CD4-positive, alpha-beta T cell treated with Interleukin-17A for 4 hours (primary cell): ENCODE results near the gene KSR2.
"Not testable (repeated sequence)": the region's sequence is repeated elsewhere in the genome, so short reads cannot be mapped to it uniquely, and the experiment has no call there.

Source experiments
- DNase-seq: peaks from one replicate; pipeline ENCODE4 v3.0.0-alpha.2; 2020; ENCODE audit warnings: mixed read lengths

KSR2 gene

DNA sequence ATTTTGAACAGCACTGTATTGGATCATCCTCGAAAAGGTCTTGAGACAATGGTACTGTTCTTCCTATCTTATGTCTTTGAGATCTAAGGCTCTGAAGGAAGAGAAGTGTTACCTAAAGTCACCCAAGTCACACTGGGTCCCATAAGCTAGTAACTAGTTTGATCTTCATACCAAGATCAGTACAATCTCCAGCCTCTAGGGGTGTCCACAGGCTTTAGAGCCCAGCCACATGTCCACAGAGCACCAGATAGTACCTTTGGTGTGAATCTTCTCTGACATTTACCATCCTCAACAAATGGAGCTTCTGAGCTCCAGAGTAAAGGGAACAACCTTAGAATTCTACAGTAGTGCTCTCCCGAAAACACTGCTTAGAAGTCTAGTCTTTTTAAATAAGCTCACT, 78.7 kb downstream of the KSR2 start:
- no peak for DNase-seq

DNA sequence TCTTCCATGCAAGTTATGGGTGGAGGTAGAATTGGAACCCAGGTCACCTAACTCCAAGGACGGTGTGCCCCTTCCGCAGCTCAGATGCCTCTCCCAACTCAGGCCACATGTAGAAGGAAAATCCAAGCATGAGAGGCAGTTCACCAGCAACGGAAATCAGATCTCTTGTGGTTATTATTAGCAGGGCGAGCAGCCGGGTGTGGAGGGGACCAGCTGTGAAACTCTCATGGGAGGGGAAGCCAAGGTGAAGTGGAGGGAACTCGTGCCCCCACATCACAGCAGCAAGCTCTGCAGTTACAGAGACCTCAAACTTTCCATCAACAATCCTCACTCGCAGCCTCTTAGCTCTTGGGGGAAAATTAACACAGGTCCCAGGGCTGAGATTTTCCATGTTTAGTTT, 79.7 kb downstream of the KSR2 start:
- no peak for DNase-seq

DNA sequence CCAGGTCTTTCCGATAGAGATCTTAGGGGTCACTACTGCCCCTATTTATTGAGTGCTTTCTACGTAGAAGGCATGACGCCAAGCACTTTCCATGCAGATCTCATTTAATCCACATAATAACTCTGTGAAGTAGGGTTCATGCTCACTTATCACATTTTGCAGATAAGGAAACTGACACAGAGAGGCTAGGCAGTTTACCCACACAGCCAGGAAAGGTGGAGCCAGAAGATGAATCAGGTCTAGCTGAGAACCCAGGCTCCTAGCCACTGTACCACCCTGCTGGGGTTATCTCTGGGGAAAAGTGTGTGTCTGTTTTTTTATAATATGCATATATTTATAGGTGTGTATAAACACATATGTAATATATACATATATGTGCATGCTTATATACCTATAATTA, 83.6 kb downstream of the KSR2 start:
- no peak for DNase-seq

DNA sequence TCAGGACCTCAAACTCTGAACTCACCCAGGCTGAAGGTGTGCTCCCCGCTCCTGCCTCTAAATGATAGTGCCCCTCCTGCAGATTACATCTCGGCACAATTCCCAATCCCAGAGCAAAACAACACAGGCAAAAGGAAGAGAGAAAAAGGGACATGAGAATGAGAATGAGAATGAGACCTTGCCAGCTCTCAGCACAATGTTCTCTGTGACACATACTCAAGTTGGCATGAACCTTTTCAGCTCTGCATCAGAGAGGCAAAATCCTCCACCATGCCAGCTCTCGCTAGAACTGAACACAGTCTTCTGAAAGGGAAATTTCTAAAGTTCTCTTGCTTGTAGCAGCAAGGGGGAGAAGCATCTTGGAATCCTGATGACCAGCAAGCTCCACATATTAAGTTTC, 84.6 kb downstream of the KSR2 start:
- DNase-seq: no peak

DNA sequence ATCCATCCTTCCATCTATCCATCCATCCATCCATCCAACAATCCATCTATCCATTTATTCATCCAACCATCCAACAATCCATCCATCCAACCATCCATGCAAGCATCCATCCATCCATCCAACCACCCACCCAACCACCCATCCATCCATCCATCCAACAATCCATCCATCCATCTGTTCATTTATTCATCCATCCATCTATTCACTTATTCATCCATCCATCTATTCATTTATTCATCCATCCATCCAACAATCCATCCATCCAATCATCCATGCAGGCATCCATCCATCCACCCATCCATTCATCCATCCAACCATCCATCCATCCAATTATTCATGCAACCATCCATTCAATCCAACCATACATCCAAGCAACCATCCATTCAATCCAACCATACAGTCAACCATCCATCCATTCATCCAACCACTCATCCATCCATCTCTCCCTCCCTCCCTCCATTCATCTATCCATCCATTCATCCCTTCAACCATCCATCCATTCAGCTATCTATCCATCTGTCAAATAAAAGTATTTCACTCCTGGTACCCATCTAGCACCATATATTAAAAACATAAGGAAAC, 86.1 kb downstream of the KSR2 start:
- no peak for DNase-seq

DNA sequence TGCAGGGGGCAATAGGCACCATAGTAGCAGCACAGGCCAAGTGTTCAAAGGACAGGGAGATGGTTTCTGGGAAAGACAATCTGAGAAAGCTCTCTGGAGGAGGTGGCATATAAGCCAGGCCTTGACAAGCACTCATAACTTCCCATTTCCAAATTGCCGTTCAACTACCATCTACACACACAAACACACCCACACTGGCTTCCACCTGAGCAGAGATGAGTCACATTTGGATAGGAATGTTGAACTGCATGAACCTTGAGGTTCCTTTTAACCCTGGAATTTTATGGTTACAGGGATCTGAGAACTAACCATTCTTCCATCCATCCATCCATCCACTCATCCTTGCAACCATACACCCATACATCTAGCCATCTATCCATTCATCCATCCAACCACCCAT, 86.6 kb downstream of the KSR2 start:
- no peak for DNase-seq

DNA sequence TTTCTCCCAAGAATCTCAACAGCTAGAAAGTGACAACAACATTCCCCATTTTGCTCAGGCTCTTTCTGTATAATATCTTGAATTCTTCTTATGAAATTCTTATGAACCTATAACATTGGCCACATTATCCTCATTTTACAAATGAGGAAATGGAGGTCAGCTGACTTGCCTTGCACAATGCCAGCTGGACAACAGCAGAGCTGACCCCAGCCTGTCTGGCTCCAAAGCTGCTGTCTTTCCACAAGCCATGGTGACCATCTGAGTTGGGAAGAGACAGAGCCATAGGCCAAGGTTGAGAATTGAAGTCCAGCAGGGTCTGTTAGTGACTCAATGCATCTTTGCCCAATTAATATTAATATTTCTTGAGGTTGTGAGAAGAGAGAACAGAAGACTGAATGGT, 87.3 kb downstream of the KSR2 start:
- no peak for DNase-seq

DNA sequence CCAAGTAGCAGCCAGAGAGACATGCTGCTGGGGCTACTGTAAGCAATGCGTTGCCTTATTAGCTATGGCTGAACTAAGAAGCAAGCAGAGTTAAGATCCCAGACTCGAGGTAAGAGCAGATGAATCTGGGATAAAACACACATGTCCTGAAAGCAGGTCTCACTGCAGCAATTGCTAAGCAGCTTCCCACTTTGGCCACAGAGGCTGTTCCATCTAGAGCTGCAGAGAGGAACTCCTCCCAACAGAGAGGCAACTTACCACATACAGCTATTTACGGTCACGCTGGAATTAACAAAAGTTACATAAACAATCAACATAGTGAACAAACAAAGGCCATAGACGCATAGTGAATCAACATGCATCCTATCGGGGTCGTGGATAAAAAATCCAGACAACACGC, 90.2 kb downstream of the KSR2 start:
- no peak for DNase-seq

DNA sequence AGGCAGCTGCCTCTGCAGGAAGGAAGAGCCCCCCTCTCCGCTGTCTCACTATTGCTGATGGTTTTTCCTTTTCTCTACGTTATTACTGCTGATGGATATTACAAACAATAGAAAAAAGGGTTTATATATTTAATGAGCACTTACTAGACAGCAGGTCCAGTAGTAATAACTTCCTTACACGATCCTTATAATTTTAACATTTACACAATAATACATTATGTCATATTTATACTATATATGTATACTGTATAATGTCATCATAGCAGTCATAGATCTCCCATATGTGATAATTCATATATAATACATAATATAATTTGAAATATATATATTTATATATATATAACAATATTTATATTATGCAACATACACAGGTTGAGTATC, 92.4 kb downstream of the KSR2 start:
- no peak for DNase-seq

DNA sequence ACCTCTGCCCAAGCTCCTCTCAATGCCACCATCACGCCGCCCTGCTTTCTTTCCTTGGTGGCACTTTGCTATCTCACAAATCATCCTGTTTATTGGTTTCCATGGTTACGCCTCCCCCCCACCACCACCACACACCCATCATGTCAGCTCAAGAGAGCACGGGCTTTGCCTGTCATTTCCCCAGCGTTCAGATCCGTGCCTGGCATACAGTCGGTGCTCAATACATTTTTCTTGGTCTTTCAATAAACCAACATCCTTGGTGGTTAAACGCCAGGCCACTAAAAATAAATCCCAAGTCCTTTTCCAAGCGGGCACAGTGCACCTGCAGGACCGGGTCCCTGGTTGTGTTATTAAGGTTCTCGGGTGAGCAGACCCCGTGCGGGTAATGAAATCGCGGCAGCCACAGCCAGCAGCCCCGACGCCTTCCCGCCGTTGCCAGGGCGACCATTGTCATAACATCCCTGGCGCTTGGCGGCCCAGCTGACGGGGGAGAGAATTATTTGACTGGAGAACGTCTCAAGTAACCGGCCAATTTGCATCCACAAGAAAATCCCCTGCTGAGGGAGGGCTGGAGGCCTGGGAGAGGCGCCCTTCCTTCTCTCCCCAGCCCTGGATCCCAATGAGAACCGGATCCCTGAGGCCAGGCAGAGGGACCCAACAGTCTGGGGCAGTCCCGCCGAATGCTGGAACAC, 92.9 kb downstream of the KSR2 start:
- DNase-seq: peak; percentile 34

DNA sequence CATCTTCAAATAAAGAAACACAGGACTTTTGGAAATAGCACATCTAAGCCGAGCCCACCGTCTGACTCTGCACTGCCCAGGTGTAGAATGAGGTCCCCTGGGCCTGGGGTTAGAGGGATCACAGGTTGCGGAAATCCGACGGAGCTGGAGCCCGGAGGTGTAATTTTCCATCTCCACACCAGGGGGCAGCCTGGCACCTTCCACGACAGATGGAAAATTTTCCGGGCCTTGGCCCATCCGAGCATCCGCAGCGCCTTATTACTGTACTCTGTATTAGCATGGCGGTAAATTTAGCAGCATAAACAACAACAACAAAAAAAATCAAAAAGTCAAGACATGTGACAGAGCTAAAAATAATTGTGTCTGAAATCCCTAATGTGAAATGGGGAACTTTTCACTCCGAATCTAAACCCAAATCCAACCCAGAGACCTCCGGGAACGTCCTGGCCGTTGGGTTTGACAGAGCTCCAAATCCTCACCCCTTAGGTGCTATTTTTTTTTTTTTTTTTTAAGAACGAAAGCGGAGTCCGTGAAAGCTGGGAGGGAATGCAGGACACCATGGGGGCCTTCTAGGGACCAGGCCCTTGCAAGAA, 93.9 kb downstream of the KSR2 start:
- DNase-seq: peak; percentile 66

DNA sequence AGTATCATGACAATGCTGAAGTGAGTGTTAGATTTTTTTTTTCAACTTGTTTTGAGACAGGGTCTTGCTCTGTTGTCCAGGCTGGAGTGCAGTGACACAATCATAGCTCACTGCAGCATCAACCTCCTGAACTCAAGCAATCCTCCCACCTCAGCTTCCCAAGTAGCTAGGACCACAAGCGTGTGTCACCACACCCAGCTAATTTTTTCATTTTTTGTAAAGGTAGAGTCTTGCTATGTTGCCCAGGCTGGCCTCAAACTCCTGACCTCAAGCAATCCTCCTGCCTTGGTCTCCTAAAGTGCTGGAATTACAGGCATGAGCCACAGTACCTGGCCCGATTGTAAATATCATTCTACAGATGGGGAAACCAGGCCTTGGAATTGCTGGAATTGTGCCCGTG, 94.6 kb downstream of the KSR2 start:
- not testable (repeated sequence) for DNase-seq

DNA sequence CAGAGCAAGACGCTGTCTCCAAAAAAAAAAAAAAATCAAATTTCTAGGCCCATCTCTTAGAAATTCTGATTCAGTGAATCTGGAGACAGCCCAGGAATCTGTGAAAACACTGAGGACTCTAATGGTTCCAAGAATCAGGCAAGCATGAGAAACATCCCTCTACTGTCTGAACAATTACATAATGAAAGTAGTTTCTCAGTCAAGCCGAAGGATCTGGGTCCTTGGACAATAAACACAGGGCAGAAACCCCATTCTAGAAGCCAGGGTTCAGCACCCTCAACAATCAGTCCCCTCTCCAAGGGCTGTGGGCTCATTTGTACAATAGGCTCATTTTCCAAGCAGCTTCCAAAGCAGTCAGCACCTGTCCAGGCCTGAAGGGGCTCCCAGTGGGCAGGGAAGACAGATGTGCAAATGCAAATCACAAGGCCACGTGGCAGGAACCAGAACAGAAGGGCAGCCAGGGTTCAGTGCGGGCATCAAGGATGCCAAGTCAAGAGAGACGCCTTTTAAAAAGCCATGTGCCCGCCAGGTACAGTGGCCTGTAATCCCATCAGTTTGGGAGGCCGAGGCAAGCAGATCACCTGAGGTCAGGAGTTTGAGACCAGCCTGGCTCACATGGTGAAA, 96.1 kb downstream of the KSR2 start:
- DNase-seq: no peak

DNA sequence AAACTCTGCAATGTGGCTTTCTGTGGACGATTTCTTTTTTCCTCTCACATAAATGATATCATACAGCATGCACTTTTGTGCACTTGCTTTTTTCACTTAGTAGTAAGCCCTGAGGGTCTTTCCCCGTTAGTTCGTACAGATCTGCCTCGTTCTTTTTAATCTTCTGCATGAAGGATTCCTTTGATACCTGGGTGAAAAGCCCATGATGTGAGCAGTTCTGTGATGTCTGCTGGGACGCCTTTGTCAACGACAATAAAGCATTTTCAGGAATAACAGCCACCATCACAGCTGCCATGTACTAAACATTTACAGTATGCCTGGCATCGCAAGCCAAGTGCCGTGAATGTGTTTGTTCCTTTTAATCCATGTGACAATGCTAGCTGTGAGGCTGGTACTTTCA, 99.2 kb downstream of the KSR2 start:
- DNase-seq: no peak

DNA sequence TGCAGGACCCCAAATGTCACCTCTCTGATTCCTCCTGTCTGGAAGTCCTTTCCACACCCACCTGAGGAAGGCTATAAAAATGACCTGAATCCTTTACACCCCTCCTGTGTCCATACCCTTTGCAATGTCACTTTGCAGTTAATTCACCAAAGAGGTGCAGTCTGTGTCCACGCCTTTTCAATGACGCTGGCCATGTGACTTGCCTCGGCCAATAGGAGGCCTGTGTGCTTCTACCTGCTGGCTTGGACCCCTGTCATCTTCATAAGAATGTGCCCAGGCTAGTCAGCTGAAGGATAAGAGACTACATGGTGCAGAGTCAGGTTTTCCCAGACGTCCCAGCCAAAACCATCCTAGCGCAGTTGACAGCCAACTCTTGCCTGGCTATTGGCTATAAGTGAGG, 101.4 kb downstream of the KSR2 start:
- no peak for DNase-seq

DNA sequence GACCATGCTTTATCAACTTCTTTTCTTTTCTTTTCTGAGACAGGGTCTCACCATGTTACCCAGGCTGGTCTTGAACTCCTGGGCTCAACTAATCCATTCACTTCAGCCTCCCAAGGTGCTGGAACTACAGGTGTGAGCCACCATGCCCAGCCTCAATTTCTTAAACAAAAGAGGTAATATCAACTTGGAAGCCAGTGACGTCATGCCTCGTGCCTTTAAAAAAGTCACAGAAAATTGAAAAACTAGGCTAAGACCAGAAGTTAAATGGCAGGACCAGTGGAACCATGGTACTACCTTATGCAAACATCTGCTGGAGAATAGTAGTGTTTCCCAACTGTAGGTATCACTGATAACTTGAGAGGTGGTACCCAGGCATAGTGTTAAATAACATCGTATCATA, 103.3 kb downstream of the KSR2 start:
- DNase-seq: no peak

DNA sequence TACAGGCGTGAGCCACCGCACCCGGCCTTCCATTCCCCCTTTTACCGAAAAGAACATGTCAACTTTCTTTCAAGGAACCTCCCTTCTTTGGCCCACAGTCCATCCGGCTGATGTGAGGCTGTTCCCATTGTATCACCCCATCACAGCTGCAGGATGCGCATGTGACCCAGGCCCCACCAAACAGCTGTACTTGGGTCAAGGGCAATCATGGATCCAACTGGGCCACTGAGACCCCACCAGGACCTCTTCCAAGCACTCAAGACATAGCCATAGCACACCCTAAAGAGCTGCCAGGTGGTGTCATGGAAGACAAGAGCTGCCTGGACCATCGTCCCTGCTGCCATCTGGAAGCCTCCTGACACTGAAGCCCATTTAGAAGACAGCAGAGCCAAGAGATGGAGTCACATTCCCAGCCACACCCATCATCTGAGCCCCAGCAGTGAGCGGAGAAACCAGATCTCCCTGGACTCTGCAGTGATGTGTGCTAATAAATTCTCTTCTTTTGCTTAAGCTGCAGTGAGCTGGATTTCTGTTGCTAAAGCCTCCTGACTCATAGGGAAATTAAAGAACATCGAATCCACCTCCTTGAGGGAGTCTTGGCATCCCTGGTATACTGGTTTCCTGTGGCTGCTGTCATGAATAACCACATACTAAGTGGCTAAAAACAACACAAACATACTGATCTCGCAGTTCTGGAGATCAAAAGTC, 105.6 kb downstream of the KSR2 start:
- no peak for DNase-seq

DNA sequence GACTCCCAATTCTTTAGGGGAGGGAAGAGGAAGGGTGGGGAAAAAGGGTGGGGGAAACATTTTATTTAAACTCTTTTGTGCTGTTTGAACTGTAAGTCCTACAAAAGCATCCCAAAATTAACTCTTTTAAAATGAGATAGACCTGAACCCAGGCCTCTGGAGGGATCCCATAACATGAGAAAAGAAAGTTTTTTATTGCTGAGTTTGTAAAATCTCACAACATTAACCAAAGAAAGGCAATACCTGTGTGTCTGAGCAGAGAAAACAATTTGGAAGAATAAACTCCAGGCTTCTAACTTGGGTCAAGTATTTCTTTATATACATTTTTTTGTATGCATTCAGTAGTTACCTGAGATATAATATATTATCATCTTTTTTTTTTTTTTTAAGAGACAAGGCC, 107.1 kb downstream of the KSR2 start:
- DNase-seq: no peak

DNA sequence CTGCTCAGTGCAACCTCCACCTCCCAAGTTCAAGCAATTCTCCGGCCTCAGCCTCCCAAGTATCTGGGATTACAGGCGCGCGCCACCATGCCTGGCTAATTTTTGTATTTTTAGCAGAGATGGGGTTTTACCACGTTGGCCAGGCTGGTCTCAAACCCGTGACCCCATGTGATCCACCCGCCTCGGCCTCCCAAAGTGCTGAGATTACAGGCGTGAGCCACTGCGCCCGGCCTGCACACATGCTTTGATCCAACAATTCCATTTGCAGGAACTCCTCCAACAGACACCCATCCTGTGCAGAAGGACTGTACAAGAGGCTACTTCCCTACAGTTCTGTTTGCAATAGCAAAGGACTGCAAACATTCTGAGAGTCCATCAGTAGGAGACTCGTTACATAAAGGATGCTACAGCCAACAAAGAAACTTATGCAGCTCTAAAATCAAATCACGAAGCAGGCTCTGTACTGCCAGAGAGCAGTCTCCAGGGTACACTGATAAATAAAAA, 108.0 kb downstream of the KSR2 start:
- not testable (repeated sequence) for DNase-seq

DNA sequence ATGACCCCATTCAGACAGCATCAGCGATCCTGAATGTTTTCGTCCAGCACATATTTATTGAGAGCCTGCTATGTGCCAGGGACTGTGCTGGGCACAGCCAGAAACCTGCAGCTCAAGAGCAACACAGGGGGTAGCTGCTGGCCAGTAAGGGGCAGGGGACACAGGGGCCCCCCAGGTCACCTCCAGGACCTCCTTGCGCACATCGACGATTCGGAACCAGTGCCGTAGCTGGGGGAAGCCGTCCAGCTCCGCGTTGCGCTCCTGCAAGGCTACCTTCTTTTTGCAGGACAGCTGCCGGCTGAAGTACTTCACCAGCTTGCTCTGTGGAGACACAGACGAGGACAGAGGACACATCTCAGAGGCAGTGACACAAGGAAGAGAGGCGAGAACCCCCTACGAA, 108.7 kb downstream of the KSR2 start:
- DNase-seq: no peak

DNA sequence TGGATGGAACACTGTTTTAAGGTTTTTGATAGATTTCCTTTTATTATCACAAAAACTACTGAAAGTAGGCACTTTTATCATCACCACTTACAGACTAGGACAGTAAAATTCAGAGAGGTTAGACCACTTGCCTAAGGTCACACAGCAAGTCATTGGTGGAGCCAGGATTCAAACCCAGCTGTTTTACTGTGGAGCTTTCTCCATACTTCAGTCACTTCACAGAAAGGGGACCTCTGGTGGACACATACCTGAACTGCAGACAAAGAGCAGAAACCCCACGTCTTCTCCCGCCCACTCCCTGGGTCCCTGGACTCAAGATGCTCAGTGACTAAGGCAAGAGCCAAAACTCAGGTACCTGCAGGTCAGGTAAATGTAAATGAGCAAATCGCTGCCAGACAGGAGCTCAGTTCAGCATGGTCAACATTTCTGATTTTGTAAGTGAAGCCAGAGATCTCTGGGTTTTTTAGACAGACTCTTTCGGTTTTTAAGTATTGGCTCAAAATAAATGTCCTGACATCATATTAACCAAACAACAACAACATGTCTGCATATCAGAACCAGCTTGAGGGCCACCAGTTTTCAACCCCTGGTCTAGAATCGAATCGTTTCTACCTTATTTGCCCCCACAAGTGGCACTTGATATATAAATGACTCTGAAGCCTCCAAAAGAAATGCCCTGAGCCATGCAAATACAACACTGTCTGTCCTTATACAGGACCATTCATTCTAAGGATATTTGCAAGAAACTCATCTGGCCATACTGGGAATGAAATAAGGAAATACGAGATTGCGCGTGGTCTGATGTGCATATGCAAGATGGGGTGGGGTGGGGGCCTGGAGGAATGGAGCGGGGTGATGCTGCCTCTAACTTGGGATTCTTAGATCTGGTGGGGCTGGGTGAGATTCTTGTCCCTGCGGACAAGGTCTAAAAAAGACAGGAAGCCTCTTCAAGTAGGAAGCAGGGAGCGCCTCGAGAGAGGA, 110.9 kb downstream of the KSR2 start:
- peak; percentile 43 for DNase-seq

DNA sequence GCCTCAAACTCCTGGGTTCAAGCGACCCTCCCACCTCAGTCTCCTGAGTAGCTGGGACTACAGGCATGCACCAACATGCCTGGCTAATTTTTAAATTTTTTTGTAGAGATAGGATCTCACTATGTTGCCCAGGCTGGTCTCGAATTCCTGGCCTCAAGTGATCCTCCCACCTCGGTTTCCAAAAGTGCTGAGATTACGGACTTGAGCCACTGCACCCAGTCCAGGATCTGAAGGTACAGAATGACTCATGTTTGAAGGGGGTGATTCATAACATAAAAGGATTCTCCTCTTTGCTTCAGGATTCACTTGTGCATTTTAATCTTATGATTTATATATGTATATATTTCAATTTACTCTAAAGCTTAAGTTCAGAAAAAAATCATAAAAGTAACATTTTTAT, 111.7 kb downstream of the KSR2 start:
- DNase-seq: not testable (repeated sequence)
